HG03159 (cell line): ENCODE measurements around the gene BOLA1.
"Not testable (repeated sequence)": the region's sequence is repeated elsewhere in the genome, so short reads cannot be mapped to it uniquely, and the experiment has no call there.

Source experiments
- ATAC-seq: cut with Tn5 transposase; IDR thresholded peaks from one replicate; pipeline ENCODE4 v1.9.1; 2021; ENCODE audit warnings: mild to moderate bottlenecking, moderate library complexity; ENCODE audit not compliant: unreplicated experiment

The BOLA1 gene

GRCh38 chr1:149927563-149928400 lies 28.4 kb downstream of the BOLA1 start, which contains the start of gene SF3B4:
Gene SF3B4, minus strand, starts transcription at chr1:149927803. Its CDS starts 44 bp downstream, at chr1:149927759.
- peak; percentile 90 for ATAC-seq

- ATAC-seq, result no peak
These were observed 29.0 kb downstream of the BOLA1 start for GRCh38 chr1:149928401-149928724.

- ATAC-seq, result no peak
These were observed 30.5 kb downstream of the BOLA1 start for GRCh38 chr1:149929856-149930255.

GRCh38 chr1:149931212-149931790 lies 31.9 kb downstream of the BOLA1 start:
- ATAC-seq, result no peak

- no peak for ATAC-seq
These were observed 33.1 kb downstream of the BOLA1 start for GRCh38 chr1:149932474-149932873.

- ATAC-seq, result no peak
These were observed 33.8 kb downstream of the BOLA1 start for GRCh38 chr1:149933208-149933607.

- ATAC-seq, result no peak
These were observed 35.0 kb downstream of the BOLA1 start for GRCh38 chr1:149934356-149934755.

- ATAC-seq, result no peak
These were observed 37.0 kb downstream of the BOLA1 start, which contains the start of gene MTMR11 for GRCh38 chr1:149936170-149936991. Gene MTMR11, minus strand, starts transcription at chr1:149936879. Its CDS starts 232 bp downstream, at chr1:149936647.

- ATAC-seq, result no peak
These were observed 37.8 kb downstream of the BOLA1 start for GRCh38 chr1:149936992-149937705.

- ATAC-seq, result no peak
These were observed 38.4 kb downstream of the BOLA1 start for GRCh38 chr1:149937759-149938158.

GRCh38 chr1:149938668-149939003 lies 39.3 kb downstream of the BOLA1 start:
- not testable (repeated sequence) for ATAC-seq

- ATAC-seq, result no peak
These were observed 41.1 kb downstream of the BOLA1 start for GRCh38 chr1:149940427-149940826.

GRCh38 chr1:149942207-149942606 lies 42.8 kb downstream of the BOLA1 start:
- no peak for ATAC-seq

- ATAC-seq, result no peak
These were observed 43.5 kb downstream of the BOLA1 start for GRCh38 chr1:149942885-149943284.

GRCh38 chr1:149945206-149945605 lies 45.8 kb downstream of the BOLA1 start:
- no peak for ATAC-seq

GRCh38 chr1:149949911-149950310 lies 50.5 kb downstream of the BOLA1 start:
- ATAC-seq, result no peak
